ENCODE data around the gene APOL6.

Gene APOL6

DNA sequence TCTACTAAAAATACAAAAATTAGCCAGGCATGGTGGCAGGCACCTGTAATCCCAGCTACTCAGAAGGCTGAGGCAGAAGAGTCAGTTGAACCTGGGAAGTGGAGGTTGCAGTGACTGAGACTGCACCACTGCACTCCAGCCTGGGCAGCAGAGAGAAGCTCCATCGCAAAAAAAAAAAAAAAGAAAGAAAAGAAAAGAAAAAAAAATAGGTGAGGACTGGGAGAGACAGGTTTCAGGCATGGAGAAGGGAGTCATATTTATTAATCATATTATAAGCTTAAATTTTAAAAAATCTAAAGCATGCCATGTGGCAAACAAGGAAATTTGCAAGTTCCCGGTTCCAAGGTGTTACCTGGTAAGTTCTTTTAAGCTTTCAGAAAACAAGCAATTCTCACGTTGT lies 69.3 kb downstream of the APOL6 start, which contains the start of gene APOL5:
APOL5 (plus strand) TSS at position 301 of the 400 bp plus-strand sequence; CDS start at position 301, 0 bp downstream.
- no peak for DNase-seq
- TF ChIP-seq GATA1 (IDR thresholded peaks at IDR 0.05; ENCODE audit: low read depth, low read length) (no peak), POLR2A (IDR thresholded peaks at IDR 0.05; ENCODE audit: low read length) (no peak)
